ENCODE measurements around the gene DPYD.

Gene DPYD

DNA sequence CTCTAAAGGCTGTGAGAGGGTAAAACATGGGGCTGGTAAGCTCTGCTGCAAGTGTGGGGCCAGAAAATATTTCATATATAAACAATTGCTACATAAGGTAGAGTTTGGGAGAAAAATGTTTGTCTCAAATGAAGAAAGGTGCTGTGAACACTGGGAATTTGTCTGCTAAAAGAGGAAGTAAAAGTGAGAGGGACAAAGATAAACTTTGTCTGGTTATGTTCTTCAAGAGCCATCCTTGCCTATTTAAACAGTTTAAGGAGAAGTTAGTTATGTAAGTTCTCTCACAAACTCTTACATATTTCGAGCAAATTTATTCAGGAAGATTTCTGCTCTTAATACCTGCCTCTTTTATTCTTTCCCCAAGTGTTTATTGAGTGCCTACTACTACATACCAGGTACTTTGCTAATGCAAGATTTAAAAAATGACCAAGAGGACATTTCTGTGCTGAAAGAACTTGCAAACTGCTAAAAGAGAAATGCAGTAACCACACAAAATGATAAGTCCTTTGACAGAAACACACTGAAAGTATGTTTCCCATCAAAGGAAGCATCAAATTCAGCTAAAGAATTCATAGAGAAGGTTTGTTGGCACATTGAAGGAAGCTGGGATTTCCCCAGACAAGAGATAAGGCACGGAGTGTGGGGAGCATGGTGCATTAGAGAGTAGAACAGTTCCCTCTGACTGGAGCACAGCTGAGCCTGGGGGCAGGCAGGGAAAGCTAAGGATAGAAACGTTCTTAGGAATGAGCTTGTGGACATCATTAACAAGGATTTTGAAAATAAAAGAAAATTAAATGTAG lies 650.1 kb downstream of the DPYD start:
- Histone ChIP-seq H3K4me2 (no peak overlapping the region), H3K9ac (no peak overlapping the region), H3K4me3 (no peak overlapping the region), H3K27me3 (no peaks in the 10 kb centered on the region), H3K27ac (no peak overlapping the region), H3K9me3 (no peaks in the 10 kb centered on the region), H3K4me1 (no peaks in the 10 kb centered on the region), H4K20me1 (no peaks in the 10 kb centered on the region), H3K36me3 (no peaks in the 10 kb centered on the region)
- no peak for TF ChIP-seq Cebpa-rat (IDR thresholded peaks at IDR 0.05)

DNA sequence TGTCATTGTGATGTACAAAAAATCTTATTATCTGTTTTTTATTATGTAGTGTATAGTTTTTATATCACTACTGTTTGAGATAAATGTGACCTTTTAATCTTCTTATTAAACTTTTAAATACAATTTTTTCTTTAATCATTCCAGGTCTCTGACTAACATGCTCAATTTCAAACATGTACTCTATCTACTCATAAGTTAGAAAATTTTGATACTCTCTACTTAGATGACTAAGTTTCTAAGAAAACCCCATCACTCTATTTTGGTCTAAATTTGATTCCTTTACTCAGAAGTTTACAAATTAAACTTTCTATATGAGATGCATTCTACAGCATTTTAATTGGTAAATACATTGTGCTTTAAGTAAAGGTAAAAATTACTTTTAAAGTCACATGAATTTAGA lies 655.2 kb downstream of the DPYD start:
- Histone ChIP-seq H3K27ac (no peak overlapping the region), H3K27me3 (no peaks in the 10 kb centered on the region), H3K4me3 (no peak overlapping the region), H4K20me1 (no peaks in the 10 kb centered on the region), H3K9me3 (no peaks in the 10 kb centered on the region), H3K4me1 (no peaks in the 10 kb centered on the region), H3K4me2 (no peak overlapping the region), H3K9ac (no peak overlapping the region), H3K36me3 (no peaks in the 10 kb centered on the region)
- no peak for TF ChIP-seq Cebpa-rat (IDR thresholded peaks at IDR 0.05)

DNA sequence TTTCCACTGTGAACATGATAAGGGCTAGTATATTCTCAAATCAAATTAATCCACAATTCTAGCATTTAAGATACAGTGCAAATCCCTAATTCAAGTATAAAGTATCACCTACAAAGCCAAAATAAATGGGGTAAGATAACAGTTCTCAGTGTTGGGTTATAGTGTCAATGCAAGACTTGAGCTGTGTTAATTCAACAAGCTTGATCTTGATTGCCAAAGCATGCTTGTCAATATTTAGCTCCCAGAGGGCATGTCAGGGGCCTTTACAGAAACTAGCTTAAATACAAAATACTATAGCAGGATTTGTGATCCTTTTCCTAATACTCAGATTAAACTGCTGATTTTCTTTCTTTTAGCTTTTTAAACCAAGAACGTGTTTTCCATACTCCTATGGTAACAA lies 658.0 kb downstream of the DPYD start:
- Histone ChIP-seq H3K4me1 (no peaks in the 10 kb centered on the region), H3K9ac (no peak overlapping the region), H4K20me1 (no peaks in the 10 kb centered on the region), H3K4me3 (no peak overlapping the region), H3K9me3 (no peaks in the 10 kb centered on the region), H3K27ac (no peak overlapping the region), H3K27me3 (no peaks in the 10 kb centered on the region), H3K36me3 (no peaks in the 10 kb centered on the region), H3K4me2 (no peak overlapping the region)
- no peak for TF ChIP-seq Cebpa-rat (IDR thresholded peaks at IDR 0.05)

DNA sequence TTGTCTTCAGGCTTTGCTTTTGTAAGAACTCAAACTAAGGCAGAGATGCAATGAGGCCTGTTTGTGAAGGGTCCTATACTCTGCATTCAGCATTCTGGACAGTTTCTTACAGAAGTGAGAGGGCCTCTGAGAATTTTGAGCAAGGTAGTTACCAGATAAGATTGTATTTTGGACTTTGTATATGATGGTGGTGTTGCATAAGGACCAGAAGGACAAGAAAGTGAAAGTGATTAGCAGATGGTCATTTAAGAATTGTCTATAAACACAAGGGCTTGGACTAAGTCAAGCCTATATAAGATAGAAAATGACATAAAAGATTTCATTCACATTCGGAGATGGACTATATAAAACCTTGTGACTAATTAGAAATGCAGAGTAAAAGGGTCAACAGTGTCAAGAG lies 662.2 kb downstream of the DPYD start:
- no peaks in the 10 kb centered on the region for H3K4me1 ChIP-seq

DNA sequence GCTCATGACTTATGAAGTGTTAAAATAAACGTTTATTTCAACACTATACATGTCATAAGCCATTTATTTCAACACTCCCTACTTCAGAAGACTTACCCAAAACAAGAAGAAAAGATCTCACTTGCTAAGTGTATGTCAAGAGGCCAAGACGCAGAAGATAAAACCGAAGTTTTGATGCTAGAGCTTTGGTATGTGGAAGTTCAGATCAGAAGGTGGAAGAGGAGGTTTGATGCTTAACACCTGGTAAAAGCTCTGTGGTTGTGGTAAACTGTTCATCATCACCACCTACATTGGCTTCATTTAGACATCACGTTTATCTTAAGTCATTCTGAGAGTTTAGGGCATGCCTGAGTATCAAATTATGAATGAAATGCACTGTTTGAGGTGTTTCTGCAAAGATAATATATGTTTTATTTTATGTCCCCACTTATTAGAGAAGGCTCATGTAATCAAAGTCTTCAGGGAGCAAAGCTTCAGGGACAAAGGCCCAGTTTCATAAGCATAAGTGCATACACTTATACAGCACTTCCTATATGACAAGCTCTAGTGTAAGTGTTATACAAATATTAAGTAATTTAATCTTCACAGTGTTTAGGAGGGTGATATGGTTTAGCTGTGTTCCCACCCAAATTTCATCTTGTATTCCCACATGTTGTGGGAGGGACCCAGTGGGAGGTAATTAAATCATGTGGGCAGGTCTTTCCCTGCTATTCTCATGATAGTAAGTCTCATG lies 665.9 kb downstream of the DPYD start:
- H3K4me1 ChIP-seq, result no peaks in the 10 kb centered on the region

More for the DNA sequence above, 662.2 kb downstream of the DPYD start:
- Histone ChIP-seq H3K4me2 (no peak overlapping the region), H3K27me3 (no peaks in the 10 kb centered on the region), H3K9me3 (no peaks in the 10 kb centered on the region), H3K4me3 (no peak overlapping the region), H4K20me1 (no peaks in the 10 kb centered on the region), H3K9ac (no peak overlapping the region), H3K27ac (no peak overlapping the region), H3K36me3 (no peaks in the 10 kb centered on the region)
- no peak for TF ChIP-seq Cebpa-rat (IDR thresholded peaks at IDR 0.05)

DNA sequence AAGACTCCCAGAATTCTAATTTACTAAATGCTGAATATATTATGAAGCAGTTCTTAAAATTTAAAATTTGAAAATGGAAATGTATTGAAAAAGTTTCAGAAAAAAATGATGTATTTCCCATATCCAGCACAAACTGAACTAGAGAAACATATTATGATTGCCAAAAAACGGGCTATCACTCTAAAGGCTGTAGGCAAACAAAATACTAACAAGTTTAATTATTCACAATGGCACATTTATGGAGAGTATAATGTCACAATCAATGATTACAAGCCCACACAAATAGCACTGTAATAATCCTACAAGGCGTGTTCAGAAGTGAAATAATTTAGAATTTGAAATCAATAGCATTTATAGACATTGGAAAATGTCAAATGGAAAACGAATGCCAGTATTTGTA lies 667.9 kb downstream of the DPYD start:
- no peaks in the 10 kb centered on the region for H3K27me3 ChIP-seq
- H3K9ac ChIP-seq, result no peak overlapping the region
- no peaks in the 10 kb centered on the region for H3K9me3 ChIP-seq
- H3K36me3 ChIP-seq, result no peaks in the 10 kb centered on the region
- no peak overlapping the region for H3K27ac ChIP-seq
- no peaks in the 10 kb centered on the region for H4K20me1 ChIP-seq
- no peak overlapping the region for H3K4me2 ChIP-seq
- TF ChIP-seq Cebpa-rat (IDR thresholded peaks at IDR 0.05), result no peak
- H3K4me3 ChIP-seq, result no peak overlapping the region
- no peaks in the 10 kb centered on the region for H3K4me1 ChIP-seq

More for the DNA sequence above, 665.9 kb downstream of the DPYD start:
- H3K4me3 ChIP-seq, result no peak overlapping the region
- no peaks in the 10 kb centered on the region for H3K9me3 ChIP-seq
- no peak overlapping the region for H3K4me2 ChIP-seq
- no peak for TF ChIP-seq Cebpa-rat (IDR thresholded peaks at IDR 0.05)
- H3K27me3 ChIP-seq, result no peaks in the 10 kb centered on the region
- H4K20me1 ChIP-seq, result no peaks in the 10 kb centered on the region
- H3K36me3 ChIP-seq, result no peaks in the 10 kb centered on the region
- H3K27ac ChIP-seq, result no peak overlapping the region
- no peak overlapping the region for H3K9ac ChIP-seq

DNA sequence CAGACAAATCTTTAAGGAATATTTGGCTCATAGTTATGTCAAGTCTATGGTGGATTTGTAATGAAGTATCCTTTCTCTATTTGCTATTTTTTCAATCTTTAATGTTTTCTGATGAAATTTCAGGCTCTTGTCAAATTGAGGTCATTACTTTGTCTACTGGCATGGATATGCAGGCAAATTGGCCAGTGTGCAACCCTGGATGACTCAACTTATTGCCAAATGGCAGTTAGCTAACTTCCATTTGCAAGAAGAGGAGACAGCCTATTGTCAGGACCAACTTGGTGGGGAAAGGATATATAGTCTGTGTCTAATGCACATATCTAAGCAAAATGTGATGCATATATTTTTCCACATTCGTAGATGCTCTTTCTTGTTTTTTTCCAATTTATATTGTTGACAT lies 668.8 kb downstream of the DPYD start:
- H4K20me1 ChIP-seq, result no peaks in the 10 kb centered on the region

DNA sequence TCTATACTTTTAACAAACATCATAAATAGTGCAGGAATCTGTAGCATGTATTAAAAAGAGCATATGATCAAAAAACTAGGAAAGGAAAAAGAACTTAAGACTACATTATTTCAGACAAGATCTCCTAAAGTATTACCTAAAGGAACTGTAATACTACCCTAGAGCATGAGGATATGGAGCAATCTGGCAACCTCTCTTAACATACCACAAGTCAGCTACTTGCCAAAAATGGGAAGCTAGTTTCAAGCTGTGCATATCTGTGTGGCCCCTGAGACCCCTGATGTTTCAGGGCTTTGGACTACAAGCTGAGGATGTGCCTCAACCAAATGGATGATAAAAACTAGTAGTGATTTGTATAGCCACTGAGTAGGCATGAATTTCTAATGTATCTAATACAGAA lies 673.6 kb downstream of the DPYD start:
- Histone ChIP-seq H3K4me1 (no peaks in the 10 kb centered on the region), H3K4me2 (no peak overlapping the region), H4K20me1 (no peaks in the 10 kb centered on the region), H3K27ac (no peak overlapping the region), H3K27me3 (no peaks in the 10 kb centered on the region), H3K9me3 (no peaks in the 10 kb centered on the region), H3K9ac (no peak overlapping the region), H3K4me3 (no peak overlapping the region), H3K36me3 (no peaks in the 10 kb centered on the region)
- TF ChIP-seq Cebpa-rat (IDR thresholded peaks at IDR 0.05), result no peak

More for the DNA sequence above, 668.8 kb downstream of the DPYD start:
- TF ChIP-seq Cebpa-rat (IDR thresholded peaks at IDR 0.05), result no peak
- Histone ChIP-seq H3K27ac (no peak overlapping the region), H3K4me1 (no peaks in the 10 kb centered on the region), H3K36me3 (no peaks in the 10 kb centered on the region), H3K4me2 (no peak overlapping the region), H3K4me3 (no peak overlapping the region), H3K9me3 (no peaks in the 10 kb centered on the region), H3K27me3 (no peaks in the 10 kb centered on the region), H3K9ac (no peak overlapping the region)

DNA sequence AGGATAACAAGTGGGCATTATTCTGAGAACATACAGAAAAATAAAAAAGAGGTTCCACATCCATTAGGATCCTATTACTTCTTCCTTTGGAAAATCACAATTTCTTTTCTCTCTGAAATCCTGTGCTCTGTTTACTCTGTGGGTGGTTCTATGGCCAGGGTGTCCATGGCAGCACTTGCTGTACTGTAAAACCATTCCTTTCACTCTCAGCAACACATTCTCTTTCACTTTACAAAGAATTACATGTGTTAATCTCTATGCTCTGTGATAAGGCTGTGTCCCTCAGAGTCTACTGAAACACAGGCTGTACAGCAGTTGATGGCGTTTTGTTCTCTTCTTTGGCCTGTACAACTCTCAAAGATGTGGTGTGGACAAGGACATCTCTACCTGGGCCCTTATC lies 675.2 kb downstream of the DPYD start:
- no peak overlapping the region for H3K9ac ChIP-seq
- no peaks in the 10 kb centered on the region for H3K9me3 ChIP-seq
- no peaks in the 10 kb centered on the region for H3K4me1 ChIP-seq
- no peak overlapping the region for H3K4me2 ChIP-seq
- no peaks in the 10 kb centered on the region for H4K20me1 ChIP-seq
- no peaks in the 10 kb centered on the region for H3K27me3 ChIP-seq
- no peak for TF ChIP-seq Cebpa-rat (IDR thresholded peaks at IDR 0.05)
- H3K4me3 ChIP-seq, result no peak overlapping the region
- H3K27ac ChIP-seq, result no peak overlapping the region
- H3K36me3 ChIP-seq, result no peaks in the 10 kb centered on the region

DNA sequence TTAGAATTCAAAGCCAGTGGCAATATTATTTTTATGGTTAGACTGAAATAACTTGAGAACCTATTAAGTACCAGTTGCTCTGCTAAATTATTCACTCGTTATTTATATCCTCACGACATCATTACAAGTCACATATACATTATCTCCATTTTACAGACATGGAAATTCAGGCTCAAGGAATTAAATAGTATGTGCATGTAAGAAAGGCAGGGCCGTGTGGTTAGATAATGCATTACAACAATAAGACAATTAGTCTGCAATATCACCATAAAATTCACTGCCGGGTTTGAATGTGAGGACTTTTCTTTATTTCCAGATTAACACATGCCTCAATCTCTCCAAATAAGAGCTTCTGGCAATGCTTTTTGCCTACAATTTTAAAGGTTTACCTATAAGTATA lies 675.8 kb downstream of the DPYD start:
- Histone ChIP-seq H3K4me3 (no peak overlapping the region), H3K36me3 (no peaks in the 10 kb centered on the region), H4K20me1 (no peaks in the 10 kb centered on the region), H3K27me3 (no peaks in the 10 kb centered on the region), H3K4me2 (no peak overlapping the region), H3K27ac (no peak overlapping the region), H3K9ac (no peak overlapping the region), H3K4me1 (no peaks in the 10 kb centered on the region), H3K9me3 (no peaks in the 10 kb centered on the region)
- no peak for TF ChIP-seq Cebpa-rat (IDR thresholded peaks at IDR 0.05)
